RWPE1 (cell line): ENCODE measurements around the gene ZNF740.
"Not testable (repeated sequence)": the region's sequence is repeated elsewhere in the genome, so short reads cannot be mapped to it uniquely, and the experiment has no call there.

Experiments used
- CTCF ChIA-PET: fragments of 350-600 bp; sonication (Branson Sonifier 250); formaldehyde crosslinking; extraction: SDS; loops from one replicate; lab custom pipeline; 2021; lab: Yijun Ruan, JAX
- POLR2A ChIA-PET: fragments of 400-600 bp; formaldehyde crosslinking; extraction: SDS; loops from one replicate; lab custom pipeline; 2020; ENCODE audit warnings: antibody characterized with exemption; ENCODE audit not compliant: low non-redundant PET; lab: Yijun Ruan, JAX
- DNase-seq: peaks from one replicate; pipeline ENCODE4 v3.0.0; 2012; ENCODE audit warnings: low spot score
- H3K27ac ChIP-seq: fragments of 450-650 bp; 2 replicates; pipeline ENCODE4 v1.5.1; 2017
- CTCF ChIP-seq: fragments of 450-650 bp; conservative IDR thresholded peaks from 2 replicates; pipeline ENCODE4 v1.5.1; 2017; ENCODE audit warnings: low read depth, mild to moderate bottlenecking

The ZNF740 gene

GRCh38 chr12:53161119-53161911 is 19.2 kb upstream of the ZNF740 start:
- no peak for TF ChIP-seq CTCF
- POLR2A ChIA-PET = interaction anchor here (0.6 kb wide), 1 partner anchor 34 kb away, joined by 4 read pairs; no protein-coding TSS in a partner anchor
- no peak for DNase-seq
- CTCF ChIA-PET = interaction anchor here (1.1 to 1.4 kb wide), 3 partner anchors 14 to 160 kb away, joined by 3 to 5 read pairs (median 4); partner anchors contain the start of gene AAAS
- no peak overlapping the region for H3K27ac ChIP-seq

- POLR2A ChIA-PET, CTCF ChIA-PET, H3K27ac ChIP-seq: not testable (repeated sequence)
These were observed 17.5 kb upstream of the ZNF740 start for GRCh38 chr12:53163008-53163407.

GRCh38 chr12:53166837-53167236 is 13.7 kb upstream of the ZNF740 start:
- CTCF ChIA-PET = no interaction called here
- POLR2A ChIA-PET = no interaction called here
- DNase-seq = no peak
- no peak for TF ChIP-seq CTCF
- H3K27ac ChIP-seq = no peak overlapping the region

More at GRCh38 chr12:53163008-53163407, 17.5 kb upstream of the ZNF740 start:
- not testable (repeated sequence) for DNase-seq

- no peak for TF ChIP-seq CTCF
- no peak for DNase-seq
- H3K27ac ChIP-seq = no peak overlapping the region
- ChIA-PET POLR2A (no interaction called here), CTCF (no interaction called here)
These were observed 10.9 kb upstream of the ZNF740 start for GRCh38 chr12:53169644-53170043.

GRCh38 chr12:53170215-53170614 is 10.3 kb upstream of the ZNF740 start:
- DNase-seq = no peak
- ChIA-PET CTCF (no interaction called here), POLR2A (no interaction called here)
- no peak for TF ChIP-seq CTCF
- no peak overlapping the region for H3K27ac ChIP-seq

- CTCF ChIA-PET = interaction anchor here (0.6 kb wide), 1 partner anchor 121 kb away, joined by 3 read pairs; no protein-coding TSS in a partner anchor
- no peak for TF ChIP-seq CTCF
- POLR2A ChIA-PET = no interaction called here
These were observed 9.4 kb upstream of the ZNF740 start for GRCh38 chr12:53170876-53171724.

More at GRCh38 chr12:53170876-53171724, 9.4 kb upstream of the ZNF740 start:
- DNase-seq = no peak
- H3K27ac ChIP-seq = no peak overlapping the region
